Inflammatory macrophage treated with lipopolysaccharide for 1 hour (primary cell): ENCODE data around the gene CRLF1.

Experiments
- DNase-seq, 2 donors: peaks; one replicate each; pipeline ENCODE4 v3.0.0-alpha.2; 2020 to 2022

CRLF1 gene, protein sequence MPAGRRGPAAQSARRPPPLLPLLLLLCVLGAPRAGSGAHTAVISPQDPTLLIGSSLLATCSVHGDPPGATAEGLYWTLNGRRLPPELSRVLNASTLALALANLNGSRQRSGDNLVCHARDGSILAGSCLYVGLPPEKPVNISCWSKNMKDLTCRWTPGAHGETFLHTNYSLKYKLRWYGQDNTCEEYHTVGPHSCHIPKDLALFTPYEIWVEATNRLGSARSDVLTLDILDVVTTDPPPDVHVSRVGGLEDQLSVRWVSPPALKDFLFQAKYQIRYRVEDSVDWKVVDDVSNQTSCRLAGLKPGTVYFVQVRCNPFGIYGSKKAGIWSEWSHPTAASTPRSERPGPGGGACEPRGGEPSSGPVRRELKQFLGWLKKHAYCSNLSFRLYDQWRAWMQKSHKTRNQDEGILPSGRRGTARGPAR

DNA sequence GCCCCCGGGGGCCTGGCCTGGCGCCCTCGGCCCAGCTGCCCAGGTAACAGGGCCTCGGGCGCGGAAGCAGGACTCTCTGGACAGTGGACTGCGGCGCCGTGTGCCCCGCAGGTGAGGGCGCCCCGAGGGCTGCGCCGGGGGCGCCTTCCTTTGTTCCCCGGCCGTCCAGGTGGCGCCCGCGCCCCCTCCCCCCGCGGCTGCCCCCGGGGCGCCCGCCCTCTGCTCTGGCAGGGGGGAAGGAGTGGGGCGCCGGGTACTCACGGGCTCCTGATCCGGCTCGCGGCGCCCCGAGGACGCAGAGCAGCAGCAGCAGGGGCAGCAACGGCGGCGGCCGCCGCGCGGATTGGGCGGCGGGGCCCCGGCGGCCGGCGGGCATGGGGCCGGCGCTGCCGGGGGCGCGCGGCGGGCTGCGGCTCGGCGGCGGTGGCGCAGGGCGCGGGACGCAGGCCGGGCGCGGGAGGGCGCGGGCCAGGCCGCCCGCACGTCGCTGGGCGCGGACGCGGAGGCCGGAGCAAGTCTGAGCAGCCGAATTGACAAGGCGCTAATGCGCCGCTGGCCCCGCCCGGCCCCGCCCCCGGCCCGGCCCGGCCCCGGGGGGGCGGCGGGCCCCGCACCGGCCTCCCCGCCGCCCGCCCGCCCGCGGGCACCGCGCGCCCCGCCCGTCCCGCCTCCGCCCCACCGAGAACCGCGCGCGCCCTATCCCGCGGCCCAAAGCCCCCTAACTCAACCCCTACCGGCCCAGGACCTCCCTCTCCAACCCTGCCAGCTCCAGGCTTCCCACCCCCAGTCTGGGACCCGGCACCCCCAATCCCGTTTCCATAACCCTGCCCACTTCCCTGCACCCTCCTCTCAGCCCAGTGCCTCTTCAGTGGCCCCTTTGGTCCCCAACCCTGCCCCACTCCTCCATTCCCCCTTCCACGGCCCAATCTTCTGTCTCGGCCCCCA lies at the start of gene CRLF1:
Gene CRLF1, minus strand, starts transcription at position 519 of the 945 bp plus-strand sequence. Its CDS starts 143 bp downstream, at position 376.
- no peak for DNase-seq

DNA sequence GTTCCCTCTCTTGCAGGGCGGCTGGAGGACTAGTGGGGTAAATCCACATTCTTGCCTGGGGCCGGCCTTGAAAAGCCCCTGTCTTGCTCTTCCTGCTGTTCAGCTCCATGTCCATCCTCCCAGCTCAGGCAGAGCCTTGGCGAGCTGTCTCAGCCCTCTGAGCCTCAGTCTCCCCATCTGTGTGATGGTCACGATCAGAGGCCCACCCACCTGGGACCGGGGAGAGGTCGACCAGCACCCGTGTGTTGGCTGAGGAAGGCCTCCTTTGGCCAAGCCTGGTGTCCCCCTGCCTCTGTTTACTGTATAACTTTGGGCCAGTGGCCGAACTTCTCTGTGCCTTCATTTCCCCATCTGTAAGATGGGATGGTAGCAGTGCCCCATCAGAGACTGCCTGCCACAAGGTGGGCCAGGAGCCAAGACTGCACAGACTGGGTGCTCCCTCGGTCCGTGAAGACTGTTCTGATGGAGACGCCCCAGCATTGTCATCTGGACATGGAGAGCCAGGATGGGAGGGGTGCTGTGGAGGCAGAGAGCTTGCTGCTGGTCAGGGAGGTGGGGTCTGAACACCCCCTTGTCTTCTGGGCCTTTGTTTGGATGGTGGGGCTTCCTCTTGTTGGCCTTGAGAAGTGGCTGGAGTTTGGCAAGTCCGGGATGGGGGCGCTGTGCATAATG lies 48.7 kb upstream of the CRLF1 start:
- DNase-seq: no peak

DNA sequence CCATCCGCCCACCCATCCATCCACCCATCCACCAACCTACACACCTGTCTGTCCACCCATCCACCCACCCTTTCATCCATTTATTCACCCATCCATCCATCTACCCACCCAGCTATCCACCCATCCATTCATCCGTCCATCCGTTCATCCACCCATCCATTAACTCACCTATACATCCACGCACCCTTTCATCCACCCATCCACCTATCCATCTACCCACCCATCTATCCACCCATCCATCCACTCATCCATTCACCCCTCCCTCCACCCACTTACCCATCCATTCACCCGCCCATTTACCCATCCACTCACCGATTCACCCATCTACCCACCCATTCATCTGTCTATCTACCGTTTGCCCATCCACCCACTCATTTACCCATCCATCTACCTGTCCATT lies 47.9 kb upstream of the CRLF1 start:
- no peak for DNase-seq

- DNase-seq: no peak
Measured at GRCh38 chr19:18653853-18654252, 47.3 kb upstream of the CRLF1 start.

DNA sequence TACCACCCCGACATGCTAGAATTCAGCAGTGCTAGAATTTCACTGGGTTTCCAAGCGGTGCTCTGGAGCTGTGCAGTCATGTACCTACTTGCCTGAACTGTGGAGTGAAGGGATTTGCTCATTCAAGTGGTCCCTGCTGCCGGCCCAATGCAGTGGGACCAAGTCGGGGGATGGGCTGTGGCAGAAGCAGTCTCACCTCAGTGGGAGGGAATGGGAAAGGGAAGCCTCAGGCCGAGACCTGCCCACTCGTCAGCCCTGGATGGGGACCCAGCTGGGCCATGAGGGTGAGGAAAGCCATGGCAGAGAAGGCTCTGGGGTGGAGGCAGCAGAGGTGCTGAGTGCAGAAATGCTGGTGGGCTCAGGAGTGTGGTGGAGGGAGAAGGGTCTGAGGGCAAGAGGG lies 45.1 kb upstream of the CRLF1 start:
- DNase-seq: no peak

GRCh38 chr19:18651300-18651699 lies 44.7 kb upstream of the CRLF1 start:
- no peak for DNase-seq

DNA sequence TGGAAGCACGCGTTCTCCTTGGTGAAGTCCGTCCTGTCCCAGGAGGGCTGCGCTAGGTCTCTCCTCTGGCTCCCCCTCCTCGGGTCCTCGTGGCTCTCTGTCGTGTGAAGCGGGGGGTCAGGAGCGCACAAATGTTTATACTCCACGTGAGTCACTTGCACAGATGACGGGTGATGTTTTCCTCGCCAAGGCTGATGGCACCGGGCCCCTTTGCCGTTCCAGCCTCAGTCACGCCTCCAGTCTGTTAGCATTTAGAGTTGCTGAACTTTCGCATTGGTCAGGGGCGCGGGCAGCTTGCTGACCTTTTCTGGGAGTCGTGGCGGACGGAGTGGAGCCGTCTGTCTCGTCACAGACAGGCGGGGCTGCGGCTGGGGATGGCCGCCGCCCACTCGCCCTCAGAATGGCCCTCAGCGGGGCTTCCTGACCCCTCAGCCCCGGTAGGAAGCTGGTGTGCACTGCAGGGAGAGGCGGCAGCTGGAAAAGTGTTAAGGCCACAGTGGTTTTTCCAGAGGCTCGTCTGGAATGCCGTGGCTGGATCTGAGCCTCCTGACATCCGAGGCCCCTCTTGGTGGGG lies 44.0 kb upstream of the CRLF1 start:
- no peak for DNase-seq

GRCh38 chr19:18650021-18650390 lies 43.4 kb upstream of the CRLF1 start:
- no peak for DNase-seq

- DNase-seq: peak; percentile 23 to 38
Measured at GRCh38 chr19:18649371-18650020, 42.9 kb upstream of the CRLF1 start.

DNA sequence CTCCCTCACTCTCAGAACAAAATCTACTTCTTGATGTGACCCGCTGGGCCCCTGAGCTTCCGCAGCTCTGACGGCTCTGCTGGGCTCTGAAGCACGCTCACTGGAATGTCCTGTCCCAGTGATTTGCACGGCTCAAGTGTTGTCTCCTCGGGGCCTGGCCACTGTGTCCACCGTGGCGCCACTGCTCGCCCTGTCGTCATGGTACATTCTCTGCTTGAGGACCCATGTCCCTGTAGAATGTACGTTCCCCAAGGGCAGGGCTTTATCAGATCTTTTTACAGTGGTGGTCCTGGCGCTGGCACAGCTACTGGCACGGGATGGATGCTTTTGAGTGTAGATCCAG lies 42.3 kb upstream of the CRLF1 start:
- no peak for DNase-seq

DNA sequence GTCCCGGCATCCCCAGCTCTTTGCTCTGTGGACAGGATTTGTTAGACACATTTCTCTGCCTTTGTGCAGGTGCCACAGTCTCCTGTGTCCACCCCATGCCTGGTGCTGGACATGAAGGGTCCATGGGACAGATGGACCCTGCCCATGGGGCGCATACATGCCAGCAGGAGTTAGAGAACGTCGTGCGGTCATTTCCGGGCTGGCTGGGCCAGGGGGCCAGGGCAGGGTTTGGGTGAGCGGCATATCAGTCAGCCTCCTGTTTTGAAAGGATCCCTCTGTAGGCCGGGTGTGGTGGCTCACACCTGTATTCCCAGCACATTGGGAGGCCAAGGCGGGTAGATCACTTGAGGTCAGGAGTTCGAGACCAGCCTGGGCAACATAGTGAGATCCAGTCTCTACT lies 41.2 kb upstream of the CRLF1 start:
- DNase-seq: no peak

DNA sequence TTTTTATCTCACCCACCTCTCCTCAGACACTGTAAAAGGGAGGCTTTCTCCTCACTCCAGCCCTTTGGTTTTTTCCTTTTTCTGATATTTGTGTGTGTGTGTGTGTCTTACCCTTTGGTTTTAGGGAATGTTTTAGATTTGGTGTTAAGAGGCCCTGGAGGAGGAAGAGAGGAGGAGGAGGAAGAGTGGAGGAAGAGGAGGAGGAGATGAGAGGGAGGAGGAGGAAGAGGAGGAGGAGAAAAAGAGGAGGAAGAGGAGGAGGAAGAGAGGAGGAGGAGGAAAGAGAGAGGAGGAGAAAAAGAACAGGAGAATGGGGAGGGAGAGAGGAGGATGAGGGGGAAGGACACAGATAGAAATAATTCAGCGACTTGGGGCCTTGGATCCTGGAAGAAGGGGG lies 40.8 kb upstream of the CRLF1 start:
- no peak for DNase-seq

- DNase-seq: no peak
Measured at GRCh38 chr19:18646535-18647370, 40.2 kb upstream of the CRLF1 start.

DNA sequence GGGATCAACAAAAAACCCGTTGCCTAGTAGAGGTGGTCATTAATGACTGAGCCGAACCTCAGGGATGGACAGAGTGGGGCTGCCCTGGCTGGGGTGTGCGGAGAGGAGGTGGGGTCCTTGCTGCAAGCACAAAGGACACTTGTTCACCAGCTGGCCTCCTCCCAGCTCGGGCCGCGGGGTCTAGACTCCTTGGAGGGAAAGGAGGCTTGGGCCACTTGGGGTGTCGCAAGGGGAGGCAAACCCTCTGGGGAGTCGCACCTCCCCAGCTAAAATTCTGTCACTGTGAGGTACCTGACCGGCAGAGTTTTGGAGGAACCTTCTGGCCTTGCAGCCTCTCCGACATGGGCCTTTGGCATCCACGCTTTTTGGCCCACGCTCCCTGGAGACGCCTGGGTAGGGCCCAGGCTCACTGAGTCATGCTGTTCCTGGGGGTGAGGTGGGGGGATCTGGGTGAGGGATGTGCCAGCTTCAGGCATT lies 38.5 kb upstream of the CRLF1 start:
- no peak for DNase-seq

DNA sequence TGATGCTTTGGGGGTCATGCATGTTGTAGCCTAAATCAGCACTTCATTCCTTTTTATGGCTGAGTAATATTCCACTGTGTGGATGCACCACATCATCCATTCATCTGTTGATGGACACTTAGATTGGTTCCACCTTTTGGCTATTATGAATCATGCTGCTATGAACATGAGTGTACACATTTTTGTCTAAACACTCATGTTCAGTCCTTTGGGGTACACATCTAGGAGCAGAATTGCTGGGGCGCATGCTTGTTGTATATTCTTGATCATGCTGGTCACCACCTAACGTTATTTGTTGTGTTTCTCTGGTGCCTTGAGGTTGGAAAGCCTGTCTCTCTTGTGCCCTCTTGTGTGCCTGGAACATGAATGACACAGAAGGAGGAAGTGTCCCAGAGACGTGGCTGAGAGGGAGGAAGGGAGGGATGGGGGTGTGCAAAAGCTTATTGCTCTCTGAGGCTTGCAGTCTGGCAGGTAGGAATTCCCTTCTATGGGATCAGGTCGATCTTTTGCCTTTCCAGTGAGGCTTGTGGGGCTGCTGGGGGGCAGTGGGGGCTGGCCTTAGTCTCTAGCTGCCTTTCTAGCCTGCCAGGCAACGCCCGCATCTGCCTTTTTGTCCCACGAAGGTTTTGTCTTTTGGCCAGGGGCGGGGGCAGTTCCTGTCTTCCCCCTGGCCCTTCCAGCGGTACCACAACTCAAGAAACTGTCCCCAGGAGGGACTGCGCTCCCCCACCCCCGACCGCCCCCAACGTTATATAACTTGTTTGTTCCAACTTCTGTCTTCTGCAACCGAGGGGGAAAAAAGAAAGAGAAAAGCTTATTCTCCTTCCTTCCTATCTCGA lies 37.8 kb upstream of the CRLF1 start:
- peak; percentile 64 to 68 for DNase-seq

DNA sequence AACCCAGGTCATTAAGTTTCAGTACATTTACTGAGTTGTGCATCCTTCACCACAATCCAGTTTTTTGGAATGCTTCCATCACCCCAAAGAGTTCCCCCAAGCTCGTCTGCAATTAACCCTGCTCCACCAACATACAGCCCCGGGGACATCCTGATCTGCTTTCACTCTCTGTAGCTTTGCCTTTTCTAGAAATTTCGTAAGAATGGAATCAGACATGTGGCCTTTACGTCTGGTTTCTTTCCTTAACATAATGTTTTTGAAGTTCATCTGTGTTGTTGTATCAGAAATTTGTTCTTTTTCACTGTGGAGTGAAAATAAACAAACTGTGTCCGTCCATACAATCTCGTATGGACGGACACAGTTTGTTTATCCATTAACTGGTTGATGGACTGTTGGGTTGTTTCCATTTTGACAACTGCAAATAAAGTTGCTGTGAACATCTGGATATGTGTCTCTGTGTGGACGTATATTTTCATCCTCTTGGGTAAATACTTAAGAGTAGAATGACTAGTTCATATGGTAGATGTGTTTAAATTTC lies 33.2 kb upstream of the CRLF1 start:
- no peak for DNase-seq

DNA sequence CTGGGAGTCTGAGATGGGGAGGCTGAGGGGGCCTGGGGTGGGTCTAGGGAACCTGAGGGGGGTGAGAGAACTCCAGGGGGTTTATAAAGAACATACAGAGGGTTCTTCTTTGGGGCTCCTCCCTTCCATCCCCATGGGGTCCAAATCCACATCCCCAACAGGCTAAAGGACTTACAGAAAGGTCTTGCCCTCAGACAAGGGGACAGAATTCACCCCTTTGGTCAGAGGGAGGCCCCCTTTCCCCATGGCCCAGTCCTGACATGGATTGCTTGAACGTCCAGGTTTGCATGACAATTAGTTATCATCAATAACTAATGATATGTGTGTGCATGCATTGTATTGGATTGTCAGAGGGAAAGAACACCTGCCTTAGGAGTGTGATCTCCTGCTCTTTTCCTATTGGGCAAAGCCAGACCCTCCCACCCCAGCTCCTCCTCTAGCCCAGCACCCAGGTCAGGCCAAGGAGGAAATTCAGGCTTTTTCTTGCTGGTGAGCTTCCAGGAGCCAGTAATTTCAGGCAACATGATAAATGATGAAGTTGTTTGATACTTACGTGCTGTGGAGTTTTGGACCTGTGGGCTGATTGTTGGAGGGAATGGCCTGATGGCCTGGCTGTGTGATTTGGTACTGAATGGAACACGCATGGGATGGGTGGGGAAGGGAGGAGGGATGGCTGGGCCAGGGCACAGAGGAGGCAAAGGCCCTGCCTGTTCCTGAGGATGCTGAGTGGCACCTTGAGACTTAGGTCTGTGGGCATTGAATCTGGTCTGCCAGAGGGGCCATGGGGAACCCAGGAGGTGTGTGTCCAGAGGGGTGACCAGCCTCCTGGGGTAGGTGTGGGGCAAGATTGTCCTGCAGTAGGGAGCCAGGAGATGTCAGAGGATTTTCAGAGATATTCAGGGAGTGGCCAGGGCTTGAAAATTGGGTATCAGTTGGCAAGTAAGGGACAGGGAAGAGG lies 31.4 kb upstream of the CRLF1 start:
- DNase-seq: no peak

DNA sequence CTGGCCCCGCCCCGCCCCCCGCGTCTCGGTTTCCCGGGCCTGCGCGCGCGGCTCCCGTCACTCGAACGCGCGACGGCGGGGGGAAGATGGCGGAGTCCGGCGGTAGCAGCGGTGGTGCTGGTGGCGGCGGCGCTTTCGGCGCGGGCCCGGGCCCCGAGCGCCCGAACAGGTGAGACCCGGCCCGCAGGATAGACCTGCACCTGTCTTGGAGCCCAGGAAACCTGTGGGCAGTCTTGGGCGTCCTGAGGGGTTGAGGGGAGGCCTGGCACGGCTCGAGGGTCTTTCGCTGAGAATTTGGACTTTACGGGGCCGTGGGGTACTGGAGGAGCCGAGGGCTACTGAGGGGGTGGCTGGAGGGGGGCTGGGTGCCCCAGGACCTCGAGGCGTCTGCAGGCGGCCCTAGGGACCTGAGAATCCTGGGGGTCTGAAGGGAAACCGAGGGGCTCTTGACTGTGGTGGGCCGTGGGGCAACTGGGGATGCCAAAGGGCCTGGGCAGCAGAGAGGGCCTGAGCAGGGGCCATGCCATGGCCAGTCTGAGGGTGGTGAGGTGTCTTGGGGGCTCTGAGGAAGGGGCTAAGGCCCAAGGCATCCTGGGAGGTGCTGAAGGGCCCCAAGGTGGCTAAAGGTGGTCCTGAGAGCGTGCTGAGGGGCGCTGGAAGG lies 30.5 kb upstream of the CRLF1 start, which contains the start of gene KLHL26:
Gene KLHL26, plus strand, starts transcription at position 60 of the 661 bp plus-strand sequence. Its CDS starts 27 bp downstream, at position 87.
- DNase-seq: no peak
